Thyroid gland (tissue), 4 donors: ENCODE data around the gene C16orf74. TPM values are rescaled to one million over a fixed set of nuclear protein-coding genes. Genes with fewer than 3 reads are reported as not detected.

Experiments
- DNase-seq, 2 donors: peaks; one replicate each; pipeline ENCODE4 v3.0.0-alpha.2; 2019
- H3K27ac ChIP-seq, 3 donors: fragments of 200-600 bp; sonication (generic); 1 replicate in 2 of 3; 2 replicates in 1 of 3; pipeline ENCODE4 v1.5.1; 2016 to 2019; ENCODE audit warnings: mild to moderate bottlenecking in 1 of 3, moderate library complexity in 1 of 3
- H3K27me3 ChIP-seq: fragments of 200-600 bp; sonication (generic); one replicate; pipeline ENCODE4 v1.5.1; 2019
- H3K36me3 ChIP-seq, 2 donors: fragments of 200-600 bp; sonication (generic); one replicate each; pipeline ENCODE4 v1.5.1; 2016 to 2019
- H3K4me1 ChIP-seq, 2 donors: fragments of 200-600 bp; sonication (generic); one replicate each; pipeline ENCODE4 v1.5.1; 2017 to 2019
- H3K4me3 ChIP-seq, 3 donors: fragments of 200-600 bp; sonication (generic); replicated peaks in 1 of 3; 1 replicate in 2 of 3; 2 replicates in 1 of 3; pipeline ENCODE4 v1.5.1; 2016; ENCODE audit warnings: mild to moderate bottlenecking in 1 of 3
- H3K9me3 ChIP-seq: fragments of 200-600 bp; sonication (generic); one replicate; pipeline ENCODE4 v1.5.1; 2017
- CTCF ChIP-seq, 6 experiments: fragments of 200-600 bp in 3 of 6; fragments of 450-650 bp in 3 of 6; sonication (generic) in 3 of 6; IDR thresholded peaks; one replicate each; pipeline ENCODE4 v1.5.1; 2016 to 2019; ENCODE audit warnings: antibody characterized with exemption in 6 of 6, mild to moderate bottlenecking in 2 of 6, inconsistent platforms in 1 of 6, moderate library complexity in 1 of 6
- POLR2A ChIP-seq, 2 donors: fragments of 450-650 bp; IDR thresholded peaks; one replicate each; pipeline ENCODE4 v1.6.1; 2017; ENCODE audit warnings: antibody characterized with exemption in 2 of 2, mild to moderate bottlenecking in 2 of 2, moderate library complexity in 1 of 2
- WGBS, 2 donors: methylation state at CpG; one replicate each; pipeline ENCODE4 v1.1.5; 2017; 5-methylcytosine and 5-hydroxymethylcytosine counted together
- intact Hi-C: fragments of 100-400 bp; cut with DNase I; formaldehyde crosslinking; loops from one replicate; pipeline ENCODE4 v1.15.1; 2023
- total RNA-seq, 4 donors: library from RNA; depleted of rRNA; stranded (reverse); fragments of >200 nt; gene quantifications; one replicate each; pipeline ENCODE4 v1.2.3, GENCODE V29; 2016

C16orf74 gene
- total RNA-seq, 4 donors from 2014 or later, result 5.1 to 8.4 (median 6.3) TPM; not detected in 1

- Histone ChIP-seq H3K36me3 (peaks cover 73 to 81% of the 10 kb centered on the region in 2 donors), H3K9me3 (no peaks in the 10 kb centered on the region), H3K4me1 (peaks cover 10 to 19% of the 10 kb centered on the region in 2 donors), H3K4me3 (no peak overlapping the region), H3K27me3 (no peaks in the 10 kb centered on the region), H3K27ac (no peak overlapping the region)
- no peak for DNase-seq
- WGBS, 2 donors, result 93 to 94% methylated on average over 37 to 38 of the region's 38 CpGs
- TF ChIP-seq POLR2A (IDR thresholded peaks at IDR 0.05) (no peak), CTCF (IDR thresholded peaks at IDR 0.05) (no peak)
- intact Hi-C loops, result no loop called here
These were observed 87.7 kb downstream of the C16orf74 start for GRCh38 chr16:85662976-85663830.

GRCh38 chr16:85662482-85662812 lies 88.4 kb downstream of the C16orf74 start:
- H3K4me3 ChIP-seq, result no peak overlapping the region
- H3K27ac ChIP-seq, result no peak overlapping the region
- no peak for TF ChIP-seq CTCF (IDR thresholded peaks at IDR 0.05)
- no peak for TF ChIP-seq POLR2A (IDR thresholded peaks at IDR 0.05)
- no peaks in the 10 kb centered on the region for H3K9me3 ChIP-seq
- peaks cover 76 to 84% of the 10 kb centered on the region in 2 donors for H3K36me3 ChIP-seq
- peaks cover 10 to 19% of the 10 kb centered on the region in 2 donors for H3K4me1 ChIP-seq
- intact Hi-C loops, result no loop called here
- WGBS, 2 donors, result 71% methylated on average over 1 of the region's 3 CpGs; no CpG with 5 or more reads in 1 of the 2 donors
- no peaks in the 10 kb centered on the region for H3K27me3 ChIP-seq
- DNase-seq, result no peak

- H3K4me3 ChIP-seq, result no peak overlapping the region
- peaks cover 10 to 19% of the 10 kb centered on the region in 2 donors for H3K4me1 ChIP-seq
- H3K36me3 ChIP-seq, result peaks cover 76 to 86% of the 10 kb centered on the region in 2 donors
- no peaks in the 10 kb centered on the region for H3K27me3 ChIP-seq
- DNase-seq, result no peak
- no peak for TF ChIP-seq CTCF (IDR thresholded peaks at IDR 0.05)
- TF ChIP-seq POLR2A (IDR thresholded peaks at IDR 0.05), result no peak
- WGBS, 2 donors, result 95% methylated on average over 22 to 26 of the region's 26 CpGs
- intact Hi-C loops, result no loop called here
- no peaks in the 10 kb centered on the region for H3K9me3 ChIP-seq
- no peak overlapping the region for H3K27ac ChIP-seq
These were observed 89.0 kb downstream of the C16orf74 start for GRCh38 chr16:85661740-85662481.

GRCh38 chr16:85660843-85661739 lies 89.8 kb downstream of the C16orf74 start:
- TF ChIP-seq CTCF (IDR thresholded peaks at IDR 0.05), result no peak
- TF ChIP-seq POLR2A (IDR thresholded peaks at IDR 0.05), result no peak
- no peaks in the 10 kb centered on the region for H3K9me3 ChIP-seq
- H3K36me3 ChIP-seq, result peaks cover 76 to 86% of the 10 kb centered on the region in 2 donors
- intact Hi-C loops, result no loop called here
- peaks cover 10 to 19% of the 10 kb centered on the region in 2 donors for H3K4me1 ChIP-seq
- WGBS, 2 donors, result 84 to 95% methylated on average over 30 to 36 of the region's 42 CpGs
- DNase-seq, result no peak
- no peak overlapping the region for H3K4me3 ChIP-seq
- peak overlapping the region in 1 of 3 donors; percentile 45 for H3K27ac ChIP-seq
- no peaks in the 10 kb centered on the region for H3K27me3 ChIP-seq
